ENCODE results near the gene PSME3. TPM values are rescaled to one million over a fixed set of nuclear protein-coding genes. Genes with fewer than 3 reads are reported as not detected.

Gene PSME3
- total and polyA plus RNA-seq, 8 donors = 26.4 to 75.8 (median 68.7) TPM

DNA sequence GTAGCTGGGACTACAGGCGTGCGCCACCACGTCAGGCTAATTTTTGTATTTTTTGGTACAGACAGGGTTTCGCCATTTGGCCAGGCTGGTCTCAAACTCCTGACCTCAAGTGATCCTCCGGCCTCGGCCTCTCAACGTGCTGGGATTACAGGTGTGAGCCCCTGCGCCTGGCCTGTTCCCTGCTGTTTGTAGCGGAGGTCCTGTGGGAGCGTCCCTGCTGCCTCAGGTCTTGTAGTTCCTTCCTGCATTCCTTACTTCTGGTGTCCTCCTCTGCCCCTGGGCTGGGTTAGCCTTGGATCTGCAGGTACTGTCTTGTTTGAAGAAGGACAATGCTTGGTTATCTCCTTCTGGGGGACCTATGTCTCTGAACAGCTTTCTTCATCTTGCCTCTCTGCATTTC is 43.8 kb downstream of the PSME3 start:
- Histone ChIP-seq H3K9me3 (no peaks in the 10 kb centered on the region), H3K36me3 (peaks cover 0 to 16% (median 3%) of the 10 kb centered on the region in 4 donors), H3K4me3 (peak overlapping the region in 1 of 4 donors; percentile 22), H3K27ac (peak overlapping the region in 4 of 5 donors; percentile 31 to 46 (median 39)), H3K27me3 (peaks cover 0 to 11% (median 0%) of the 10 kb centered on the region in 3 donors), H3K4me1 (peaks cover 0 to 8% (median 0%) of the 10 kb centered on the region in 4 donors)
- intact Hi-C loops (cut with DNase I; ENCODE audit: low total_unique reads) = no loop called here
- no peak for TF ChIP-seq POLR2AphosphoS5 (IDR thresholded peaks at IDR 0.05)
- TF ChIP-seq EP300 (IDR thresholded peaks at IDR 0.05) = no peak
- TF ChIP-seq POLR2A (IDR thresholded peaks at IDR 0.05) = no peak
- TF ChIP-seq, protein P1, sequence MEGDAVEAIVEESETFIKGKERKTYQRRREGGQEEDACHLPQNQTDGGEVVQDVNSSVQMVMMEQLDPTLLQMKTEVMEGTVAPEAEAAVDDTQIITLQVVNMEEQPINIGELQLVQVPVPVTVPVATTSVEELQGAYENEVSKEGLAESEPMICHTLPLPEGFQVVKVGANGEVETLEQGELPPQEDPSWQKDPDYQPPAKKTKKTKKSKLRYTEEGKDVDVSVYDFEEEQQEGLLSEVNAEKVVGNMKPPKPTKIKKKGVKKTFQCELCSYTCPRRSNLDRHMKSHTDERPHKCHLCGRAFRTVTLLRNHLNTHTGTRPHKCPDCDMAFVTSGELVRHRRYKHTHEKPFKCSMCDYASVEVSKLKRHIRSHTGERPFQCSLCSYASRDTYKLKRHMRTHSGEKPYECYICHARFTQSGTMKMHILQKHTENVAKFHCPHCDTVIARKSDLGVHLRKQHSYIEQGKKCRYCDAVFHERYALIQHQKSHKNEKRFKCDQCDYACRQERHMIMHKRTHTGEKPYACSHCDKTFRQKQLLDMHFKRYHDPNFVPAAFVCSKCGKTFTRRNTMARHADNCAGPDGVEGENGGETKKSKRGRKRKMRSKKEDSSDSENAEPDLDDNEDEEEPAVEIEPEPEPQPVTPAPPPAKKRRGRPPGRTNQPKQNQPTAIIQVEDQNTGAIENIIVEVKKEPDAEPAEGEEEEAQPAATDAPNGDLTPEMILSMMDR (IDR thresholded peaks at IDR 0.05) = no peak
- DNase-seq = no peak
- 90 to 94% (median 92%) methylated on average over 10 of the region's 10 CpGs for WGBS, 5 donors

DNA sequence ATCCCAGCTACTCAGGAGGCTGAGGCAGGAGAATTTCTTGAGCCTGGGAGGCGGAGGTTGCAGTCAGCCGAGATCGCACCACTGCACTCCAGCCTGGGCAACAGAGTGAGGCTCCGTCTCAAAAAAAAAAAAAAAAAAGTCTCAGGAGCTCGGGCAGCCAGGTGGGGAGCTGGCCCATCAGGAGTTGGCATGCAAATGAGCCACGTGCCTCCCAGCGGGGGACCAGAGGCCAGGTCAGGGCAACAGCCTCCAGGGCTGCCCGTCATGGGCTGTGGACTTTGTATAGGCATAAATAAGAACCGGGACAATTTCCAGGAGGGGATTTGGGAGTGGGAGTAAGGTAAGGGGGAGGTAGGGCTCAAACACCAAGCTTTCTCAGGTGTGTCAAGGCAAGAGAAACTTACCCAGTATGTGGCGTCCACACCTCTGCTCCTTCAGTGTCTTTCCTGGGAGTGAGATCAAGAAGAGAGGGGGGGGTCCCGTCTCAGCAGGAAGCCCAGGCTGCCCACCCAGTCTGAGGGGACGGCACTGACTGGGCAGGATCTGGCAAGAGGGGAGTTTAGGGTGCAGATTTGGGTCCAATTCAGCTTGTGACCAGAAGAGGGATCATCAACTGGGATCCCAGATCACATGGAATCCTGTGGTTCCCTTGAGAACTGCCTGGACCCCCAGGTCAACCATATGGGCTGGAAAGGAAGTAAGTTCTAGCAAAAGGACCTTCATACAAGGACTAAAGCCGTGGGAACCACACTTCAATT is 45.1 kb downstream of the PSME3 start:
- Histone ChIP-seq H3K9me3 (no peaks in the 10 kb centered on the region), H3K27ac (peak overlapping the region in 4 of 5 donors; percentile 31 to 54 (median 40)), H3K4me3 (peak overlapping the region in 1 of 4 donors; percentile 22), H3K36me3 (peaks cover 0 to 3% (median 0%) of the 10 kb centered on the region in 4 donors), H3K4me1 (peaks cover 0 to 8% (median 0%) of the 10 kb centered on the region in 4 donors), H3K27me3 (peaks cover 0 to 7% (median 0%) of the 10 kb centered on the region in 3 donors)
- peak; percentile 56 to 81 for DNase-seq
- WGBS, 5 donors = 27 to 54% (median 37%) methylated on average over 12 to 13 of the region's 13 CpGs
- intact Hi-C loops (cut with DNase I; ENCODE audit: low total_unique reads) = no loop called here
- TF ChIP-seq EP300 (IDR thresholded peaks at IDR 0.05) (no peak), POLR2AphosphoS5 (IDR thresholded peaks at IDR 0.05) (no peak), POLR2A (IDR thresholded peaks at IDR 0.05) (no peak)
- TF ChIP-seq, protein P1 (IDR thresholded peaks at IDR 0.05) = no peak

DNA sequence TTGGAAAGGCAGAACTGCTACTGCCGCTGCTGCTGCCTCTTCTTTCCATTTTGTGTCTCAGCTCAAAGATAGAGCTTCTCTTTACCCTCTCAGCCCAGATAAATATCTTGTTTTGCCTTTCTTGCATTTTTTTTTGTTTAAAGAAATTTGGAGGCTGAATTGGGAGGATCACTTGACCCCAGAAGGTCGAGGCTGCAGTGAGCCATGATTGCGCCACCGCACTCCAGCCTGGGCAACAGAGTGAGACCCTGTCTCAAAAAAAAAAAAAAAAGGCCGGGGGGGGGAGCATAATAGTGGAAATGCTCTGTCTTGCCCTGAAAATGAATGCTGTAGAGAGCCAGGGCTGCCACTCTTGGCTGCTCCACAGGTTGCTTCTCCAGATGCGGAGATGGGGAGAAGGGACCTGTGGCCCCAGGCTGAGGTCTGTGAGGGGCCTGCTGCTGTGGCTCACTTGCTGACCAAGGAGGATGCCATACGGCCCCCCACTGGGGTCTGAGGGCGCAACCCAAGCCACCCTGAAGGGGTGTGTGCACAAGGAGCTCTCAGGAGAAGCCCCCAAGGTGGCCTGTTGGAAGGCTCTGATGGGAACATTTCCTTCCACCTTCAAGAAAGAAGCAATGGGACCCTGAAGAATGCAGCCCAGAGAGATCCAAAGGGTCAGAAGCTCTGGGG is 45.9 kb downstream of the PSME3 start:
- H3K27me3 ChIP-seq = peaks cover 0 to 7% (median 0%) of the 10 kb centered on the region in 3 donors
- no peak overlapping the region for H3K4me3 ChIP-seq
- H3K36me3 ChIP-seq = no peaks in the 10 kb centered on the region
- H3K4me1 ChIP-seq = peaks cover 0 to 8% (median 0%) of the 10 kb centered on the region in 4 donors
- H3K9me3 ChIP-seq = no peaks in the 10 kb centered on the region
- H3K27ac ChIP-seq = peak overlapping the region in 2 of 5 donors; percentile 31 to 54
- DNase-seq = no peak
- 80 to 87% (median 83%) methylated on average over 7 to 8 of the region's 8 CpGs for WGBS, 5 donors
- intact Hi-C loops (cut with DNase I; ENCODE audit: low total_unique reads) = no loop called here
- TF ChIP-seq POLR2A (IDR thresholded peaks at IDR 0.05) (no peak), POLR2AphosphoS5 (IDR thresholded peaks at IDR 0.05) (no peak), EP300 (IDR thresholded peaks at IDR 0.05) (no peak)
- TF ChIP-seq, protein P1 (IDR thresholded peaks at IDR 0.05) = no peak

DNA sequence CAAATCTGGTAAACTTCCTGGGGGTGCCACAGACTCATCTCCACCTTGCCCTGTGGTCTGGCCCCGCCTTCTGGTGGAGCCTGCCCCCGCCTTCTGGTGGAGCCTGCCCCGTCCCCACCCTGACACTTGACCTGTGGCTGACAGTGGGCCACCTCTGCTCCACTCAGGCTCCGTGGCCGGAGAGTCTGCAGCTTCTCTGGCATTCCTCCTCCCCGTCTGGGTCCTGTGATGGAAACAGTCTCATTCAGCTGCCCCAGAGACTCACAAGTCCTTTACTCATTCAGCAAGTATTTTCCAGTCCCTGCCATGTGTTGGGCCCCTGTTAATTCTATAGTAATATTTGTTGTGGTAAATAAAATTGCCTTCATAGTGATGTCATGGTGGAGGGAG is 46.4 kb downstream of the PSME3 start:
- intact Hi-C loops (cut with DNase I; ENCODE audit: low total_unique reads) = no loop called here
- no peak overlapping the region for H3K4me3 ChIP-seq
- WGBS, 5 donors = 51 to 69% (median 61%) methylated on average over 6 of the region's 6 CpGs
- peaks cover 0 to 7% (median 0%) of the 10 kb centered on the region in 3 donors for H3K27me3 ChIP-seq
- TF ChIP-seq, protein P1 (IDR thresholded peaks at IDR 0.05) = no peak
- TF ChIP-seq POLR2A (IDR thresholded peaks at IDR 0.05) = no peak
- TF ChIP-seq POLR2AphosphoS5 (IDR thresholded peaks at IDR 0.05) = no peak
- no peak for TF ChIP-seq EP300 (IDR thresholded peaks at IDR 0.05)
- H3K9me3 ChIP-seq = no peaks in the 10 kb centered on the region
- DNase-seq = no peak
- no peaks in the 10 kb centered on the region for H3K36me3 ChIP-seq
- peaks cover 0 to 8% (median 0%) of the 10 kb centered on the region in 4 donors for H3K4me1 ChIP-seq
- H3K27ac ChIP-seq = peak overlapping the region in 1 of 5 donors; percentile 8
